Measurements from ENCODE around the gene OR52K2. TPM values are rescaled to one million over a fixed set of nuclear protein-coding genes. Genes with fewer than 3 reads are reported as not detected.

OR52K2 gene
- total and polyA plus RNA-seq, 2 of the 13 experiments (the other 11 are each of a cell fraction or from before 2014, with no cell fraction given) = not detected

DNA sequence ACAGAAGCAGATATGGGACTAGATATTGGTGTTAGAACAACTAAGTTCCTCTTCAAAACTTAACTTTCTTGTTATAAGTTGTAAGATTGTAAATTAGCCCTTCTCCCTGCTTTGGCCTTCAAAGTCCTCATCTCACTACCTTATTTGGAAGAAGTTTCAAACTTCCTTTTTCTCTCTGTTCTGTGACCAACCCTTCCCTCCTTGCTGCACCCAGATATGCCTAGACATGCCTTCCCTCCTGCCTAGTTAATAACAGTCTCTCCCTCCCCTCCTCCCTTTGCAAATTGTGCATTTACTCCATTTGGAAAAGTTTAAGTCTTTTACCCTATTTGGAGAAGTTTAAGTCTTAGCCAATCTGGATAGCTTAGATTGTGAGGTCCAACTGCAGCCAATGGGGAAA, 4.9 kb downstream of the OR52K2 start:
- Histone ChIP-seq H3K27me3 (ENCODE audit: control insufficient read depth in 1 of 2, insufficient read depth in 2 of 2, low read length in 2 of 2) (no peaks in the 10 kb centered on the region; a peak in 2 of 5 replicates), H3K36me3 (replicated peaks in 1 of 2; ENCODE audit: control insufficient read depth in 1 of 2, insufficient read depth in 2 of 2, low read length in 2 of 2) (no peaks in the 10 kb centered on the region), H3K4me2 (ENCODE audit: low read depth, low read length) (no peak overlapping the region), H3K9me3 (ENCODE audit: low read length) (no peaks in the 10 kb centered on the region), H2AFZ (ENCODE audit: low read length) (no peak overlapping the region), H3K4me3 (replicated peaks in 1 of 3; ENCODE audit: insufficient read depth in 1 of 3, low read depth in 2 of 3, low read length in 3 of 3) (no peak overlapping the region), H3K27ac (ENCODE audit: extremely low read length, insufficient read depth, low read length) (no peak overlapping the region), H3K79me2 (ENCODE audit: insufficient read depth, low read length) (no peaks in the 10 kb centered on the region), H3K4me1 (ENCODE audit: insufficient read depth, low read length) (no peaks in the 10 kb centered on the region), H4K20me1 (ENCODE audit: insufficient read depth, low read length) (no peaks in the 10 kb centered on the region), H3K9ac (ENCODE audit: insufficient read depth, low read depth, low read length) (no peak overlapping the region)
- ChIA-PET POLR2A (no interaction called here), CTCF (ENCODE audit: low intra/inter-chr PET ratio, low total read pairs) (no interaction called here)
- intact Hi-C loops (cut with micrococcal nuclease; ENCODE audit: unreplicated experiment) (no loop called here), in situ Hi-C loops (cut with HindIII; ENCODE audit: extremely low pct_ligation_motif_present, low pct_unique_long_range_greater_than_20kb) (no loop called here)
- DNase-seq (ENCODE audit: low spot score) (no peak), ATAC-seq (no peak), FAIRE-seq (no peak)
- TF ChIP-seq MIXL1 (CRISPR knock-in tag; IDR thresholded peaks at IDR 0.05) (no peak), ZMYM3 (CRISPR knock-in tag; IDR thresholded peaks at IDR 0.05) (no peak), FIP1L1 (IDR thresholded peaks at IDR 0.05; ENCODE audit: borderline replicate concordance, insufficient read depth, low read depth, low read length) (no peak), ZNF350 (CRISPR knock-in tag; IDR thresholded peaks at IDR 0.05; ENCODE audit: borderline replicate concordance, low read depth) (no peak), NFRKB (IDR thresholded peaks at IDR 0.05) (no peak), ZBTB21 (CRISPR knock-in tag; IDR thresholded peaks at IDR 0.05) (no peak), PAF1 (CRISPR knock-in tag; IDR thresholded peaks at IDR 0.05) (no peak), PLRG1 (conservative IDR thresholded peaks at IDR 0.05) (no peak), SRSF4 (IDR thresholded peaks at IDR 0.05; ENCODE audit: low read depth, low read length, poor library complexity, severe bottlenecking) (no peak), MAX (IDR thresholded peaks at IDR 0.05) (no peak)
- TF ChIP-seq, protein P1, sequence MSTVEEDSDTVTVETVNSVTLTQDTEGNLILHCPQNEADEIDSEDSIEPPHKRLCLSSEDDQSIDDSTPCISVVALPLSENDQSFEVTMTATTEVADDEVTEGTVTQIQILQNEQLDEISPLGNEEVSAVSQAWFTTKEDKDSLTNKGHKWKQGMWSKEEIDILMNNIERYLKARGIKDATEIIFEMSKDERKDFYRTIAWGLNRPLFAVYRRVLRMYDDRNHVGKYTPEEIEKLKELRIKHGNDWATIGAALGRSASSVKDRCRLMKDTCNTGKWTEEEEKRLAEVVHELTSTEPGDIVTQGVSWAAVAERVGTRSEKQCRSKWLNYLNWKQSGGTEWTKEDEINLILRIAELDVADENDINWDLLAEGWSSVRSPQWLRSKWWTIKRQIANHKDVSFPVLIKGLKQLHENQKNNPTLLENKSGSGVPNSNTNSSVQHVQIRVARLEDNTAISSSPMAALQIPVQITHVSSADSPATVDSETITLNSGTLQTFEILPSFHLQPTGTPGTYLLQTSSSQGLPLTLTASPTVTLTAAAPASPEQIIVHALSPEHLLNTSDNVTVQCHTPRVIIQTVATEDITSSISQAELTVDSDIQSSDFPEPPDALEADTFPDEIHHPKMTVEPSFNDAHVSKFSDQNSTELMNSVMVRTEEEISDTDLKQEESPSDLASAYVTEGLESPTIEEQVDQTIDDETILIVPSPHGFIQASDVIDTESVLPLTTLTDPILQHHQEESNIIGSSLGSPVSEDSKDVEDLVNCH (CRISPR knock-in tag; IDR thresholded peaks at IDR 0.05) = no peak
- BruUV-seq (replicated peaks) = no TSS peak

Measured in HepG2 (cell line).